ENCODE data around the gene SLC7A7.
A peak's percentile ranks its signal among the peaks of the same experiment; 100 is the strongest.
"Not testable (repeated sequence)": the region's sequence is repeated elsewhere in the genome, so short reads cannot be mapped to it uniquely, and the experiment has no call there.

Gene SLC7A7

DNA sequence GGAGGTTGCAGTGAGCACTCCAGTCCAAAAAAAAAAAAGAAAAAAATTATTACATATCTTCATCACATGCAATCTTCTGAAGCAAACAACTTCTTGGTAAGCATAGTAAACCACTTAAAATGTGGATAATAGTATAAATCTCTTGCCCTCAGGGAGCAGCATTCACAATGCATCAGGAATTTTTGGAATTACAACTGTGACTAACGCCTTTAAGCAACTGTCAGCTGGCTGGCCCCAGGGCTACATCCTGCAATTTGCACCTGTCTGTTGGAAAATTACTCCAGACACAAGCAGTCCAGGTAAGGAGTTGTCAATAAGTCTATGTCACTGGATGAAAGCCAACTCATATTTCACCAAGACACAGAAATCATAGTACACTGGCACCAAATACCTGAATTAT, 5.5 kb upstream of the SLC7A7 start:
- DNase-seq, result no peak

DNA sequence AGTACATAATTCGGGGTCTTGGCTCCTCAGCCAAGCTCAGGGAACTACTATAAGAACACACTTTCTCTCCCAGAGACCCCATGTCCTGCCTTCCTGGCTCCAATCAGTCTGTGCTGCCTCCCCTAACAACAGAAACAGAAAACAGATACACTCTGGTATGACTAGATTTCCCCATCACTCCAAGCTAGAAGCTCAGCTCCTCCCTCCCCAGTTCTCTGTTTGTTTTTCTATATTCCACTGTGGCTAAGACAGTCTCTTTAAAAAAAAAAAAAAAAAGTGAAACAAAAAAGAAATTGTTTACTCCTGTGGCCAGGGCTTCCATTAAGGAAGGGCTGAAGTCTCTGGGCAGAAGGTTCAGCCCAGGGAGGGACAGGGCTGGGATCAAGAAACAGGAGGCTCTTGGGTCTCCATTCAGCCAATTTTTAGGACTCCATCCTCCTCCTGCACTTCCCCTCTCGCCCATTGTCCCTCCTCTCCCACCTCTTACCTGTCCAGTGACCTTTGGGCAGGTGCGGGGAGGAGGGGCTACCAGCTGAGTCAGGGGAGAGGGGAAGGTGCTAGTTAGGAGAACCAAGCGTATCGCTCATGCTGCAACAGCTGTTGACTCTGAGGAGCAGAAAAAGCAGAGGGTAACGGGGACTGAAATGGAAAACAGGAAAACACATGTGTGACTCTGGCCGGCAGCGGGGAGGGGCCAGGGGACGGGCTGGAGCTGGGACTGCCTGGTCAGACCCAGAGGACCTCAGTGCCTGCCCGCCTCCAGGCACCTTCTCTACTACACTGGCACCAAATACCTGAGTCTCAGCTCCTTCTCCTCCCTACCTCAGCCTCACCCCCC, 4.1 kb upstream of the SLC7A7 start:
- DNase-seq, result peak; percentile 28

DNA sequence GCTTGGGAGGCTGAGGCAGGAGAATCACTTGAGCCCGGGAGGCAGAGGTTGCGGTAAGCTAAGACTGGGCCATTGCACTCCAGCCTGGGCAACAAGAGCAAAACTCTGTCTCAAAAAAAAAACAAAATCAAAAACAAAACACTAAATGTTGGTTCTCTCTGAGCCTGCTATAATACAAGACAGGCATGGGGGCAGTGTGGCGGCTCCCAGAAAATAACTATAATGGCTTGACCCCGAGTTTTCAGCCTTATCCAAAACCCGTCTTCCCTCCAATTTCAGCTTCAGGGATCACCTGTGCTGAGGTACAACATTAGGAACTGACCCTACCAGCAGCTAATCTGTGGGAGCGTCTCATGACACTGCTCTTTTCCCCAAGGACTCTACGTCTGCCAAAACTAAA, 862 bp downstream of the SLC7A7 start:
- DNase-seq, result no peak

DNA sequence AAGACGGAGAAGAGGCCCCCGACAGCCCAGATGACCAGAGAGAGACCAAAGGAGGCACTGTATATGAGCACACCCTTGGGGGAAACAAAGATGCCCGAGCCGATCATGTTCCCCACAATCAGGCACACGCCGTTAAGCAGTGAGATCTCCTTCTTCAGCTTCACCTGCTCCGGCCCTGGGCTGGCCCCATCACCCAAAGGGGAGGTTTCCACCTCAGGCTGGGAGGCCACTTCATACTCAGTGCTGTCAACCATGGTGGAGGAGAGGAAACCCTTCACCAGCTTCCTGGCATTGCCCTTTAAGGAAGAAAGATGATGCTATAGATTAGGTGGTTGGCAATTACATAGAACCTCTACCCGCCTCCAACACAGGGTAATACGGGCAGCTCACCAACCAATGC, 2.1 kb downstream of the SLC7A7 start:
- DNase-seq, result no peak

DNA sequence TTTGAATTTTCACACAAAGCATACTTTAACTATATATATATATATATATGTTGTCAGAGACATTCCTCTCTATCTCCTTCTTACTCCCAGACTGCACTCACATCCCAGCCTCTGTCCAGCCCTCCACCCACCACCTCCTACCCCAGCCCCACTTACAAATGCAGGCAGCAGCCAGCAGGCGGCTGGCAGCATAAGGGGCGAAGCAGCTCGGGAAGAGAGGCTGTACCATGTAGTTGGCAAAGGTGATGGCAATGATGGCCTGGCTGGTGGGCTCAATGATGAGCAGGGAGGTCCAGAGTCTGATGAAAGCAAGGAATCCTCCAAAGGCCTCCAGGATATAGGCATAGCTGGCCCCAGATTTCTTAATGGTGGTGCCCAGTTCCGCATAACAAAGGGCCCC, 2.5 kb downstream of the SLC7A7 start:
- DNase-seq, result no peak

DNA sequence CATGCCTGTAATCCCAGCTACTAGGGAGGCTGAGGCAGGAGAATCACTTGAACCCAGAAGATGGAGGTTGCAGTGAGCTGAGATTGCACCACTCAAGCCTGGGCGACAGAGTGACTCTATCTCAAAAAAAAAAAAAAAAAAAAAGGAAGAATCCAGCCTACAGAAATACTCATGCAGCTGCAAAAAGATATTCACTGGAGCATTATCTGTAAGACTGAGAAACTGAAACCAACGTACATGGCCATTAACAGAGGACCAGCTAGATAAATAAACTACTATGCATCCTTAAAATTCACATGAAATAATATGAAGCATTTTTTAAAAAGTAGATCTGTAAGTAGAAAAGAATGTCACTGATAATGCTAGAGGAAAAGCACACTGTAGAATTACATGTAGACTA, 3.5 kb downstream of the SLC7A7 start:
- DNase-seq, result no peak

DNA sequence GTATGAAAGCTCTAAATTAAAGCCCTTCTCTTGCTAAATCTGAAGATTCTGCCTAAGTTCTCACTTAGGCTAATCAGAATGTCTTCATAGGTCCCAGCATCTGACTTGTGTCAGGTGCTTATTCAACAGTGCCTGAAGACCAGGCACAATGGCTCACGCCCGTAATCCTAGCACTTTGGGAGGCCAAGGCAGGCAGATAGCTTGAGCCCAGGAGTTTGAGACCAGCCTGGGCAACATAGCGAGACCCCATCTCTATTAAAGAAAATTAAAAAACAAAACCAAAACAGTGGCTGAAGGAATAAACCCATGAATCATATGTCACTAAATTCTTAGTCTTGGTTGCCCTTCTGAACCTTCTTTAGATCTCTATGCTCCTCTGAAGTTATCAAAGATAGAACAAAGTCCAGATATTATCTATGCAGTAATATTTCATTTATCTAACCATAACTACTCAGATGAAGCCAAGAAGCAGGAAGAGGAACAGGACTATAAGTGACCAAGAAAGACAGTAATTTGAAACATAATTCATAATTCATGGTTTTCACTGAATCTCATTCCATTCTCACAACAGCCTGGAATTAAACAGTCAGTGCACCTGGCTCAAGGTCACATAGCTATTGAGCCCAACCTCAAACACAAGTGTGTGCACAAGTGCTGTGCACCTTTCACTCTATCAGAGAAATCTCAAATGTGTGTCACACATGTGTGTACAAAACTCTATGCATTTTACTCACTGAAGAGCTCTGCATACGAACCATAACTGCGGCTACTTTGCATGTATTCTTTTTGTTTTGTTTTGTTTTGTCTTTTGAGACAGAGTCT, 6.6 kb downstream of the SLC7A7 start:
- DNase-seq, result no peak

DNA sequence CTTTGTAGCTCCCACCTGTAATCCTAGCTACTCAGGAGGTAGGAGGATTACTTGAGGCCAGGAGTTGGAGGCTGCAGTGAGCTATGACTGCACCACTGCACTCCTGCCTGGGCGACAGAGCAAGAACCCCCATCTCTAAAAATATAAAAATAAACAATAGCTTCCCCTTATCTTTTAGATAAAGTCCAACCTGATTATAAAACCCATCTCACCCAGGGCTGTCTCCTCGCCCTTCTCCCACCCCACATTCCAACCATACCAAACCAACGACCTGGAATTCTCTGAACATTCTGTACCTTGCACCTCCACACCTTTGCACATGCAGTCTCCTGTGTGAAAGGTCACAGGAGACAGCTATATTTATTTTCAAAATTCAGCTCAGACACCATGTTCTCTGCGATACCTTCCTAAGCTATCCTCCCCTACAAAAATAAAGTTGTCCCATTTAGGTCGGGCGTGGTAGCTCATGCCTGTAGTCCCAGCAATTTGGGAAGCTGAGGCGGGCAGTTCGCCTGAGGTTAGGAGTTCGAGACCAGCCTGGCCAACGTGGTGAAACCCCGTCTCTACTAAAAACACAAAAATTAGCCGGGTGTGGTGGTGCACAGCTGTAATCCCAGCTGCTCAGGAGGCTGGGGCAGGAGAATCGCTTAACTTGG, 7.7 kb downstream of the SLC7A7 start:
- DNase-seq, result no peak

DNA sequence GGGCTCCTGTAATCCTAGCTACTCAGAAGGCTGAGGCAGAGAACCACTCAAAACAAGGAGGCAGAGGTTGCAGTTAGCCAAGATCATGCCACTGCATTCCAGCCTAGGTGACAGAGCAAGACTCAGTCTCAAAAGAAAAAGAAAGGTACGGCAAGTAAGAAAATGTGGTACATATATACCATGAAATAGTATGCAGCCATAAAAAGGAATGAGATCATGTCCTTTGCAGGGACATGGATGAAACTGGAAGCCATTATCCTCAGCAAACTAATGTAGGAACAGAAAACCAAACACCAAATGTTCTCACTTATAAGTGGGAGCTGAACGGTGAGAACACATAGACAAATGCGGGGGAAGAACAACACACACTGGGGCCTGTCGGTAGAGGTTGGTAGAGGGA, 10.0 kb downstream of the SLC7A7 start:
- DNase-seq, result not testable (repeated sequence)

DNA sequence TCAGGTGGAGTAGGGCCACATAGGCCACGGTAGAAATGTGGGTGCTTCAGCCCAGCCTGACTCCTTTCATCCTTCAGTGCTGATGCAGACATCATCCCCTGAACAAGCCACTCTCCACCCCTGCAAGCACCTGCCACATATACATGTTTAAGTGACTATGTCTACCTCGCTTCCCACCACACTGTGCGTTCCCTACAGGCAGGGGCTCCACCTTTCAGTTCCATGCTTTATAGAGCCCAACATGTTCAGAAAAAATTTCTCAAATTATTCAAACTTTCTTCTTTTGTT, 11.6 kb downstream of the SLC7A7 start:
- DNase-seq, result no peak

DNA sequence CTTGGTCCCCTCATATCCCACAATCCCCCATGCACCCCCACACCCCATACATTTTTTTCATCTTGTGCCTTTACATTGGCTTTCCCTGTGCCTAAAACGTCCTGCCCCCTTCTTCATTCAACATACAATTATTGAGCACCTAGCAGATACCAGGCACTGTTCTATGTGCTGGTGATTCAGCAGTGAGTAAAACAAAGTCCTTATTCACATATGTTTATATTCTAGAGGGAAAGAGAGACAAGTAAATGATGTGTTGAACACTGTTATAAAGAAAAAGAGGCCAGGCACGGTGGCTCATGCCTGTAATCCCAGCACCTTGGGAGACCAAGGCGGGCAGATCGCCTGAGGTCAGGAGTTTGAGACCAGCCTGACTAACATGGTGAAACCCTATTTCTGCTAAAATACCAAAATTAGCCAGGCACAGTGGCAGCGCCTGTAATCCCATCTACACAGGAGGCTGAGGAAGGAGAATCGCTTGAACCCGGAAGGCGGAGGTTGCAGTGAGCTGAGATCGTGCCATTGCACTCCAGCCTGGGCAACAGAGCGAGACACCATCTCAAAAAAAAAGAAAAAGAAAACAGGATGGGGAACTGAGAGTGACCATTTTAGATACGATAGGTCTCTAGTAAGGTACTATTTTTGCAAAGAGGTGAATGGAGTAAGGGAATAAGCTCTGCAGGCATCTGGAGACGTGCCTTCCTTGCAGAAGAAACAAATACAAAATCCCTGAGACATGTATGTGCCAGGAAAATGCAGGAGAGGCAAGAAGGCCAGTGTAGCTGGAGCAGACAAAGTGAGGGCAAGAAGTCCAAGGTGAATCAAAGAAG, 12.2 kb downstream of the SLC7A7 start:
- DNase-seq, result no peak

DNA sequence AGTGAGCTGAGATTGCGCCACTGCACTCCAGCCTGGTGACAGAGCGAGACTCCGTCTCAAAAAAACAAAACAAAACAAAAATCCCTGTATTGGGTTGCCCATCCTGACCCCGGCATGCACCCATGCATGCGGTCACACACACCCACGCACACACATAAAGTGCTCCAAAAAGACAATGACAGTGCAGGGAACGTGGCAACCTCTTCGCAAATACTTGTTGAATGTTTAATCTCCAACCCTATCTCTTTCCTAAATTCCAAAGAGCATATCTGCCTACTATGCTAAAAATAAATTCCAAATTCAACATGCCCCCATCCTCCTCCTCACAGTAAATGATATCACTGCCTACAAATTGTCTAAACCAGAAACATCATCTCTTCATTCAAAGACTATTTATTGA, 13.5 kb downstream of the SLC7A7 start:
- DNase-seq, result no peak

DNA sequence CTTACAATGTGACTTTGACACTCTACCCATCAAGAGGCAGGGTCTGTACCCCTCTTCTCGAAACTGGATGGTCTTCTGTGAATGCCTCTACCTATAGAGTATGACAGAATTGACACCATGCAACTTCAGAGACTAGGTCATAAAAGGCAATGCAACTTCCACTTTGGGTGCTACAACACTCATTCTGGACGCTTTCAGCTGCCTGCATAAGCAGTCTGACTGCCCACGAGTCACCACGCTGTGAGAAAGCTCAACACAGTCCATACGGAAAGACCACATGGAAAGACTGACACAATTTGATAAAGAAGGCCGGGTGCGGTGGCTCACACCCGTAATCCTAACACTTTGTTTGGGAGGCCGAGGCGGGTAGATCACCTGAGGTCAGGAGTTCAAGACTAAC, 14.9 kb downstream of the SLC7A7 start:
- no peak for DNase-seq

DNA sequence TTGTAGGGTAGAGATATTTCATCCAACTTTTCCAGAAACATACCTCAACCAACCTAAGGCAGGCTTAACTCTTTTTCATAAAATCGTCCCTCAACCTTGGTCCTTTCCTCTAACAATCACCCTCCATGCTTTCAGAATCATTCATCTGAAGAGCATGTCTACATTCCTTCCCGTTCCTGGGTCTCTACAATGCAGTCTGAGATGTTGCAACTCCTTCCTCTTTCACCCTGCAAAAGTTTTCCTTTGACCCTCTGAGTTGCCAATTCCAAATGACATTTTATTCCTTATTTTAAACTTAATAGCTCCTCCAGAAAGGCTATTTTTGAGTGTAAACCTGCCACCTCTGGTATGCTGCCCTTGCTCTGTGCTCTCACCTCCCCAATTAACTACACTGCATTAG, 16.7 kb downstream of the SLC7A7 start:
- no peak for DNase-seq

DNA sequence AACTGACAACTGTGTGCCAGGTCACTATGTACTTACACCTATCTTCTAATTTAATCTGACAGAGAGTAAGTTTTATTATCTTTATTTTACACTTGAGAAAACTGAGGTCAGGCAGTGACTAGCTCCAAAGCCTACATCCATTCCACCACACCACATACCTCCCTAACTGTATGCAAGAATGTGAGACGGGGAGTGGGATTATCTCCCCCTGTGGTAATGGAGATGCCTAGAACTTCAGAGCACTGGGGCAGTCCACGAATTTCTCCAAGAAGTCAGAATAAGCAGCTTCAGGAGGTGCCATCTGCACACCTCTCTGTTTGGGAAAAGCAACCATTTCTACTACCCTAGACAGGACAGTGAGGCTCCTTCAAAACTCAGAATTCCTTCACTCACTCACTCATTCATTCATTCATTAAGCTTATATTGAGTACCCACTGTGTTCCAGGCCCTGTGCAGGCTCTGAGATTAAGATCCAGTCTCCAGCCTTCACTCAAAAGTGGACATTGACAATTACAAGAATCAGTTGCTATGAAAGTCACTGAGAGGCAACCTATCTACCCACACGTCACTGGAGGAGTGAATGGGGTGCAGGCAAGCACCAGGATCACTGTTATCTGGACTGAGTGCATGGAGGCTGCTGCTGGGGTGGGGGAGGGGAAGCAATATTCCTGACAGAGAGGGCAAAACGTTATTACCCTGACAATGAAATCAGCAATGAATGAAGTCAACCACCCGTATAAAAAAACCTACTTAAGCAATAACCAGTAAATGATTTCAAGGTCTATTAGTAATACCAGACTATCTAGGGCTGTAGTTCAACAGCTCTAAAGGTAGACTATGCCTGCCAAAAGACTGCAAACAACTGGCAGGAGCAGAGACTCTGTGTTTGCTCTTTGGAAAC, 18.0 kb downstream of the SLC7A7 start:
- peak; percentile 54 for DNase-seq

DNA sequence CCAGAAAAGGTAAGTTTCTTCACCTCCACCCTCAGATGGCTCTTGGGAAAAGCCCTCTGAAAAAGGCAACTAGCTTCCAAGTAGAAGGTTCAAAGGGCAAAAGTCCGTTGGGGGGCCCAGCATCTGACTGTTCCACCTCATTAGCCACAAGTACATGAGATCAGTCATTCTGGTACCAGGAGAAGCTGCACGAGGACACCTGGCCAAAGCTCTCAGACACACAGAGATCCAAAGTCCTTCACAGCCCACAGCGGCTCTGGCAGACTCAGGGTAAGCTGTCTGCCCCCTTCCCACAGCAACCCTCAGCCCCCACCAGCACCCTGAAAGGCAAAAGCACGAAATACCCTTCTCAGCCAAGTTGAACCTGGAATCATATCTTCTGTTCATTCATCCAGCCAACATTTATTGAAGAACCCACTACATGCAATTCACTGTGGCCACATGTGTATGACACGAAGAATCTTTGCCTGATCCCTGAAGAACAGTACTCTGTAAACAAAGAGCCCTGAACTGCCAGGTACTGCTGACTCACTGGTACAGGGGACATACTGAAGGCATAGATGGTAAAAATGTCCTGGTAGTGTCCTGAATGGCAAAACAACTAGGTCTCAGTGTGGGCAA, 19.0 kb downstream of the SLC7A7 start:
- no peak for DNase-seq

DNA sequence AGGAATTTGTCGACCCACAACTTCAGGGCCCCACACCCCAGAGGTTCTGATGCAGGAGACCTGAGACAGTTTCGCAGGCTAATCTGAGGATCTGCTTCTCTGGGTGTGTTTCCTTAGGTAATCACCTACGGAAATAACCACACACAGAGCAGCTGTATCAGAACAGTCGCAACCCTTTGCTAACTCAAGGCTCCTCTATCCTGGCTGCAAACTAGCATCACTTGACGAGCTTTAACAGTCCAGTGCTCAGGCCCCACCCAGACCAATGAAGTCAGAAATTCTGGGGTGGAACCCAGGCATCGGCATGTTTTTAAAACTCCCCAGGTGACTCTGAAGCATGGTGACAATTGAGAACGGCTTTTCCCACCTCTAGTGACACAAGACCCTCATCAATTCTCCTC, 20.7 kb downstream of the SLC7A7 start:
- peak; percentile 69 for DNase-seq

DNA sequence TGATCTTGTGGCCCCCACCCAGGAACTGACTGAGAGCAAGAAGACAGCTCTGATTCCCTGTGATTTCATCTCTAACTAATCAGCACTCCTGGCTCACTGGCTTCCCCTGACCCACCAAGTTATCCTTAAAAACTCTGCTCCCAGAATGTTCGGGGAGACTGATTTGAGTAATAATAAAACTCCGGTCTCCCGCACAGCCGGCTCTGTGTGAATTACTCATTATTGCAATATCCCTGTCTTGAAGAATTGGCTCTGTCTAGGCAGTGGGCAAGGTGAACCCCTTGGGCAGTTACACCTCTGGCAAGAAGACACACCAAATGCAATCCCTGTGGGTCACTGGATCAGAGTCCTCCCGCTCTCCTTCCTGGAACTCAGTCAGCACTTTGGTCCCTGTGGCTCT, 21.3 kb downstream of the SLC7A7 start:
- no peak for DNase-seq

DNA sequence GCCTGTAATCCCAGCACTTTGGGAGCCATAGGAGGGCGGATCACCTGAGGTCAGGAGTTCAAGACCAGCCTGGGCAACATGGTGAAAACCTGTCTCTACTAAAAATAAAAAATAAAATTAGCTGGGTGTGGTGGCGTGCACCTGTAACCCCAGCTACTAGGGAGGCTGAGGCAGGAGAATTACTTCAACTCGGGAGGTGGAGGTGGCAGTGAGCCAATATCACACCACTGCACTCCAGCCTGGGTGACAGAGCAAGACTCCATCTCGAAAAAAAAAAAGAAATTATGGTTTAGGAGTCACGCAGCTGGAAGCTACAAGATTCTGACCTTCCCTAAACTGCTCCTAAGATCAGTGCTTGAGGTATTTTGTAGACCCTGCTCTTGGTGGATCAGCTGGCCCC, 21.7 kb downstream of the SLC7A7 start:
- not testable (repeated sequence) for DNase-seq

DNA sequence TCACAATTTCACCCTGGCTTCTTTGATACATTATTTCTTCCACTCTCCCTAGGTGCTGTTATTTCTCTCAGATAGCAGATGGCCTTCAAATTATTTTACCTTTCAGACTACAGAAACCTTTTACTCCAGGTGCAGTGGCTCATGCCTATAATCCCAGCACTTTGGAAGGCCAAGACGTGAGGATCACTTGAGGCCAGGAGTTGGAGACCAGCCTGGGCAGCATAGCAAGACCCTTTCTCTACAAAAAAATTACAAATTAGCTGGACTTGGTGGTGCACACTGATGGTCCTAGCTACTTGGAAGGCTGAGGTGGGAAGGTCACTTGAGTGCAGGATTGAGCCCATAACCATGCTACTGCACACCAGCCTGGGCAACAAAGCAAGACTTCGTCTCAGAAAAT, 23.1 kb downstream of the SLC7A7 start:
- DNase-seq, result no peak

DNA sequence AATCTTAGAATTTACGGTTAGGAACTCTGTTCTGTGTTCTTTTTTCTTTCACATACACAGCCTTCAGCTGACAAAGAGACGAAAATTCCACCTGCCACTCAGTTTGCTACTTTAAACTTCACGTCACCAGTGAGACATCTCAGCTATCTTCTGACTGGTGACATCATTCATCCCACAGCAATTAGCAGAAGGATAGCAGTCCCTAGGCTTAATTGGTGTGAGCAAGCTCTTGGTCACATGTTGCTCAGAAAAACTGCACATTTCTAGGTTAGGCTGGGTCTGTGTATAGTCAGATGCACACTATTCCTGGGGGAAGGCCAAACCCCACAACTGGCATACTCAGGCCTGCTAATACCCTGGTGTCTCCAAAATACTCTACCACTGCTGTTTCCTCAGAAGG, 23.9 kb downstream of the SLC7A7 start:
- DNase-seq, result peak; percentile 31

DNA sequence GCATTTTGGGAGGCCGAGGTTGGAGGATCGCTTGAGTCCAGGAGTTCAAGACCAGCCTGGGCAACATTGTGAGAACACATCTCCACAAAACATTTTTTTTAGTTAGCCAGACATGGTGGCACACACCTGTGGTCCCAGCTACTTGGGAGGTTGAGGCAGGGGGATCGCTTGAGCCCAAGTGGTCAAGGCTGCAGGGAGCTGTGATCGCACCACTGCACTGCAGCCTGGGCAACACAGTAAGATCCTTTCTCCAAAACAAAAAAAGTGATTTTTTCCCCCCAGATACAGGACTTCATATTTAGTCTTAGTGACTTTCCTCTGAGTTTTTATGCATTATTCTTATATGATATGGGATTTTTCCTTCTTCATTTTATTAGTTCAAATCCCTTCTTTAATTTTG, 28.6 kb downstream of the SLC7A7 start:
- DNase-seq, result no peak

Measured in kidney glomerular epithelial cell (primary cell).